Astrocyte (in vitro differentiated cells and primary cell): ENCODE measurements around the gene CYP2A7.
"Not testable (repeated sequence)": the region's sequence is repeated elsewhere in the genome, so short reads cannot be mapped to it uniquely, and the experiment has no call there.

Source experiments
- EZH2 ChIP-seq: IDR thresholded peaks from 2 replicates; pipeline ENCODE4 v1.6.1; 2012; ENCODE audit warnings: mild to moderate bottlenecking, low read length, inconsistent platforms; ENCODE audit not compliant: insufficient read depth
- TF ChIP-seq, protein P1 (sequence below): IDR thresholded peaks from 2 replicates; pipeline ENCODE4 v1.5.1; 2011; ENCODE audit warnings: low read depth, mild to moderate bottlenecking, inconsistent platforms, low read length, moderate library complexity; ENCODE audit not compliant: insufficient read depth

DNA sequence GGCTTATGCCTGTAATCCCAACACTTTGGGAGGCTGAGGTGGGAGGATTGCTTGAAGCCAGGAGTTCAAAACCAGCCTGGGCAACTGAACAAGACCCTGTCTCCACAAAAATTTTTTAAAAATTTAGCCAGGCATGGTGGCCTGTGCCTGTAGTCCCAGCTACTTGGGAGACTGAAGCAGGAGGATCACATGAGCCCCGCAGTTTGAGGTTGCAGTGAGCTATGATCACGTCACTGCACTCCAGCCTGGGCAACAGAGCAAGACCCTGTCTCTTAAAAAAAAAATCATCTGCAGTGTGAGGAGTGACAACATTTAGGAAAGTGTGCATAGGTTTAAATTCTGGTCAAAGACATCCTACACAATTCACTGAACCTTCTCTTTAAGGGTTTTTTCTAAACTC is 48.8 kb upstream of the CYP2A7 start:
- TF ChIP-seq, protein P1, sequence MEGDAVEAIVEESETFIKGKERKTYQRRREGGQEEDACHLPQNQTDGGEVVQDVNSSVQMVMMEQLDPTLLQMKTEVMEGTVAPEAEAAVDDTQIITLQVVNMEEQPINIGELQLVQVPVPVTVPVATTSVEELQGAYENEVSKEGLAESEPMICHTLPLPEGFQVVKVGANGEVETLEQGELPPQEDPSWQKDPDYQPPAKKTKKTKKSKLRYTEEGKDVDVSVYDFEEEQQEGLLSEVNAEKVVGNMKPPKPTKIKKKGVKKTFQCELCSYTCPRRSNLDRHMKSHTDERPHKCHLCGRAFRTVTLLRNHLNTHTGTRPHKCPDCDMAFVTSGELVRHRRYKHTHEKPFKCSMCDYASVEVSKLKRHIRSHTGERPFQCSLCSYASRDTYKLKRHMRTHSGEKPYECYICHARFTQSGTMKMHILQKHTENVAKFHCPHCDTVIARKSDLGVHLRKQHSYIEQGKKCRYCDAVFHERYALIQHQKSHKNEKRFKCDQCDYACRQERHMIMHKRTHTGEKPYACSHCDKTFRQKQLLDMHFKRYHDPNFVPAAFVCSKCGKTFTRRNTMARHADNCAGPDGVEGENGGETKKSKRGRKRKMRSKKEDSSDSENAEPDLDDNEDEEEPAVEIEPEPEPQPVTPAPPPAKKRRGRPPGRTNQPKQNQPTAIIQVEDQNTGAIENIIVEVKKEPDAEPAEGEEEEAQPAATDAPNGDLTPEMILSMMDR, result not testable (repeated sequence)
- TF ChIP-seq EZH2, result not testable (repeated sequence)
